DMS53 (cell line): Measurements from ENCODE around the gene TIMM23.
A peak's percentile ranks its signal among the peaks of the same experiment; 100 is the strongest.
"Not testable (repeated sequence)": the region's sequence is repeated elsewhere in the genome, so short reads cannot be mapped to it uniquely, and the experiment has no call there.

Experiments
- DNase-seq: peaks from one replicate; lab custom pipeline; 2025; lab: John Stamatoyannopoulos, UW

TIMM23 gene

DNA sequence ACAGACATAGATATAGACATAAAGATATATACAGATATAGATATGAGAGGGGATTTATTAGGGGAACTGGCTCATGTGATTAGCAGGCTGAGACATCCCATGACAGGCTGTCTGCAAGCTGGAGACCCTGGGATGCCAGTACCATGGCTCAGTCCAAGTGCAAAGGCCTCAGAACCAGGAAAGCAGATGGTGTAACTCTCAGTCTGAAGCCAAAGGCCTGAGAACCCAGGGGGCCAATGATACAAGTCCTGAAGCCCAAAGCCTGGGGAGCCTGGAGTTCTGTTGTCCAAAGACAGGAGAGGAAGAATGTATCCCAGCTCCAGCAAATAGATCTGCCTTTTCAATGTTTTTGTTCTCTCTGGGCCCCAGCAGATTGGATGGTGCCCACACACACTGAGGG lies 52.7 kb downstream of the TIMM23 start:
- DNase-seq, result no peak

DNA sequence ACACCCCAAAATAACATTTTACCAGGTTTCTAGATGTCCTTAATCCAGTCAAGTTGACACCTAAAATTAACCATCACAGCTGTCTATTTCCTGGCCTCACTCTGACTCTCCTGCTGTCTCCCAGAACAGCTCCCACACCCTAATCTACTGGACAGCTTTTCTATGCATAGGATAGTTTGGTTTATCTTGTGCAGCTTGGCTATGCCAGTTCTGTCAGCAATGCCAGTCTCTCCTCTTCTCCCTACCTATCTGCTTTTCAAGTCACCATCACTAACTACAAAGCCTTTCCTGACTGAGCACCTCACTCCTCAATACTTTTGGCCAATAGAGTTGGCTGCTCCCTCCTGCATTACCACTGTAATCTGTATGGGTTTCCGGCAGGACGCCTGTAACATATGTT lies 53.1 kb downstream of the TIMM23 start:
- no peak for DNase-seq

DNA sequence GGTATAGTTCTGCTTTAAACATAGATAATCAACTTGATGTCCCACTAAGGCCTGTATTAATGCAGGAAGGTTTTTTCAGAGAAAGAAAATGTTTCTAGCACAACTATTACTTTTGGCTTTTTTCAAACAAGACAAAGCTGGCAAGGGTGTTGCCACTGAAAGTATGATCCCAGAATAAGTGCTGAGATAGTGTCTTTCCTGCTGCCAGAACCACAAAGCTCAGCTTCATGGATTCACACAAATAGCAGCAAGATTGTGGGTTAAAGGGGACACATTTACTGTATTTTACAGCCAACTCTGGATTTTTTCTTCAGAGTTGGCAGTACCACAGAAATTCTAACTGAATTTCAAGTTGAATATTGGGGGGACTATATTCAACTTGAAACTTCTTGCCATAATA lies 53.8 kb downstream of the TIMM23 start:
- no peak for DNase-seq

DNA sequence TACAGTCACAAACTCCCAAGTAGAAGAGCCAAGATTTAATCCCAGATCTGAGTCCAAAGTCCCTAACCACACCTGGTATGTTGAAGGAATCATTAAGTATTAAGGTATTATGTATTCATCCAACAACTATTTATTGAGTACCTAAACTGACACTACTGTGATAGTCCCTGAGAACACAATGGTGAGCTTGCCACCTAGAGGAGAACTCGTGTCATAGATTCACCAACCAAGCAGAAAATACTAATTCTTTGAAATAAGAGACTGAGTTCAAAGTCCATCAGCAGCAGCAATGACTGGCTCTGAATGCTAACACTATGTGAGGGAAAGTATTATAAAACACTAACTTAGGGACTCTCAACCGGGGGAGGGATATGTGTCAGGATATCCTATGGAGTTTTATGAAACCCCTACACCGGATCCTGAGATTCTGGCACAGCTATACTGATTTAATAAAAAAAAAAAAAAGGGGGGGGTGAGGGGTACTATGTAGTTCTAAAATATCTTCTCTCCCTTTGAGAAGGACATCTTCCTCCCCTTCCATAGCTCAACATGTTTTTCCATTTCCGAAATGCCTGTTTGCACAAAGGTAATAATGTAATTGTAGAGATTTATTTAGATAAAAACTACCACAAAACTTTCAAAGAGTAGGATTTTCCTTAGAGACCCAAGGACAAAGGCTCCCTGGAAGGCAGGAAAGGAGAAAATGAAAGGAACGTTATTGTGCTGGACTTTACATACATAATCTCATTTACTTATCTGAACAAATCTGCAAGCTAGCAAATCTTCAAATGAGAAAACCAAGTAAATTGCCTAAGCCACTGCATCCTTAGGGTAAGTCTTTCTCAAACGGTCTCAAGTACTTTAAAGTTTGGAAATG lies 56.5 kb downstream of the TIMM23 start:
- DNase-seq, result peak; percentile 89

DNA sequence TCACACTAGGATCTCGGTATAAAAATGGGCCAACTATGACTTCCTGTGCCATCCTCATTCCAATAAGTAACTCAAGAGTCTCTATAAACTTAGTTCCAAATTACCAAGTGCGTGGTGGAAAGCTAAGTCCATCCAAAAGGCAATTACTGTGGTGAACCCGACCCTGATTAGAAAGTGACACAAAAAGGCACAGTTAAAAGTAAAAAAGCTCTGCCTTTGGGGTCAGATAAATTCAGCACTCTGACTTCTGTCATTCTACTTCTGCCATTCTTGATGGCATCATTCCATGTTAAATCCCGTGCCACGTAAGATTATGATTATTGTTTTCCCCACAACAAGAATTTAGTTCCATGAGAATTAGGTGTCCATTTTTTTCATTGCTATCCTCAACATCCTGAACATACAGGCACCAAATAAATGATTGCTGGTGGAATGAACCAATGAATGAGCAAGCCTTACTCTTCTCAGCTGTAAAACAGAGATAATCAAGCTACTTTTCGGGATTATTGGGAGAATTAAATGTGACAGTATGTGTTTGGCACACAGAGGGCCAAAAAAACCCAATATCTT lies 57.3 kb downstream of the TIMM23 start:
- DNase-seq, result no peak

DNA sequence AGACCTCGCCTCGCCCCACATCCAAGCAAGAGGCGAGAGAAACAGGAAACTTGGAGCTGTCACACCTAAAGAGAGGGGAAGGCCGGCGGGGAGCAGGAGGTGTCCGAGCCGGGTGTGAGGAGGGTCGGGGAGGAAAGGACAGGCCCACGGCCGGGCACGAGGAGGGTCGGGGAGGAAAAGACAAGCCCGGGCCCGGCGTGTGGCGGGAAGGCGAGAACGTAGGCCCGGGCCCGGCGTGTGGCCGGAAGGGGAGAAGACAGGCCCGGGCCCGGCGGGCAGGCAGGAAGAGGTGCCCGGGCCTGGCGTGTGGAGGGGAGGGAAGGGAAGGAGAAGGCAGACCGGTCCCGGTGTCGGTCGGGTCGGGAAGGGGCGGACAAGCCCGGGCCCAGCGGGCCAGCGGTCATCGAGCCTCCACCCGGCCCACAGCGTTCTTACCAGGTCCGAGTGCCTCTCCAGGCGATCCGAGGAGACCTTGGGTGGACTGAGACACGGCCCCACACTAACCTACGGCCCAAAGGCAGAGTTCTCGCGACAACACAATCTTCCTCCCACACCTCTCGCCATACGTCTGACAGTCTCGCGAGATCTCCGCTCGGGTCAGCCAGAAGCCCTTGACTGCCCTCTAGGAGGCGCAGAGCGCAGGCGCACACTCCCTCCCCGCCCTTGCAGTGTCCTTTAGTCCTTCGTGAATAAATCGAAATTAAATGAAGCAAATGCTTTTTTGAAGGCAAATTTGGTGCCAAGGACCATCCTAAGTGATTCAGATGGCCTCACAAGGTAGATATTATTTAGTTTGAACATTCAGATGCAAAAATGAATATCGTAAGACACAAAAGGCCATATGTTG lies 58.0 kb downstream of the TIMM23 start, which contains the start of gene NCOA4:
TSS of gene NCOA4 (minus strand) at position 533 of the 847 bp plus-strand sequence. CDS start 13,943 bp downstream, outside the sequence.
- peak; percentile 99 for DNase-seq

DNA sequence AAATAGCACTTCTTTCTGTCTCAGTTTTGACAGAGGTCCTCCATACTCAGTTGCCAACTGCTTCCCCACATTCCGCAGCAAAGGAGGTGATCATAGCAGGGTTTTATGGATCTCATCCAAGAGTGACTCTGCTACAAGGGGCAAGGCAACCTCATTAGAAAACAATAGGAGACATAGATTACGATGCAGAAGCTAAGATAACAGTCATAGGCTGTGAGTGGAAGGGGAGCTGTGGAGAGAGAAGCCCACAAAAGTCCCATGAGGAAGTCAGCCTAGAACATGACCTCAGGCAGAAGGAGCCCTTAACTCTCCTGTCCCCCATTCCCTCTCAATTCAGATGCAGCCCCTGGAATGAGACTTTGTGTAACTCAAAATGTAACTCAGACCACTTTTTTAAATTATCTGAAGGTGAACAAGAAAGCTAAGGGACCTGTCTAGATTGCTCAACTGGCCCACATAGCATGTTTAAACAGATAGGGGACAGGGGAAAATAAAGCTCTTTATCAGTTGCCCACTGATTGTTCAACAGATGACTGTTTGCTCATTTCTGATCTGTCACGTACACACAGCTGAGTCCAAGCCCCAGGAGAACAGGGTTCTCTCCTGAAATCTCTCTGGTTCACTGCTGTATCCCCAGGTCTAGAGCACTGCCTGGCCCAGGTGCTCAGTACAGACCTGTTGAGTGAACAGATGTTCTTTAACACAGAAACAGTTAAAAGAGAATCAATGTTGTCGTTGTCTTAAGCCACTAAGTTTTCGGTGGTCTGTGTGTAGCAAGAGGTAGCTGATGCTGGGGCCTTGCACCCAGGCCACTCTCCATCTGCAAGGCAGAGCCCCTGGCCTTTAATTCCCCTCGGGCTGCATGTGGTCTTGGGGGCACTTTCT lies 59.6 kb downstream of the TIMM23 start:
- DNase-seq, result no peak

DNA sequence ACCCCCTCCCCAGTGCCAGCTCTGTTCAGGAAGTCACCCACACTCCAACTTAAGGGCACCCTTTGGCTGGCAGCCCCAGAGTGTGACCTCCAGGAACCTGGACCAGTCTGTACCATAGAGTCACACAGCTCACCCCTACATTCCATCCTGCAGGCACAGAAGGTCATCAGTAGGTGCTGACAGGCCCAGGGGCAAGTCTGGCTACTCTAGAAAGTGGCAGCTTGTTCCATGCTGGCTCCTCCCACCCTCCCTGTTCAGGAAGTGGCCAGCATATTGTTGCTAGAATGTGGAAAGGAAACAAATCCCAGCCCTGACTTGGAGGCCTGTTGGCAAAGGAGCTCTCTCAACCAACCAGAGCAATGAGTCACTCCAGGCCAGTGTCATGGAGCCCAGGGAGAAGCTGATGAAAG lies 61.3 kb downstream of the TIMM23 start:
- DNase-seq, result peak; percentile 83

DNA sequence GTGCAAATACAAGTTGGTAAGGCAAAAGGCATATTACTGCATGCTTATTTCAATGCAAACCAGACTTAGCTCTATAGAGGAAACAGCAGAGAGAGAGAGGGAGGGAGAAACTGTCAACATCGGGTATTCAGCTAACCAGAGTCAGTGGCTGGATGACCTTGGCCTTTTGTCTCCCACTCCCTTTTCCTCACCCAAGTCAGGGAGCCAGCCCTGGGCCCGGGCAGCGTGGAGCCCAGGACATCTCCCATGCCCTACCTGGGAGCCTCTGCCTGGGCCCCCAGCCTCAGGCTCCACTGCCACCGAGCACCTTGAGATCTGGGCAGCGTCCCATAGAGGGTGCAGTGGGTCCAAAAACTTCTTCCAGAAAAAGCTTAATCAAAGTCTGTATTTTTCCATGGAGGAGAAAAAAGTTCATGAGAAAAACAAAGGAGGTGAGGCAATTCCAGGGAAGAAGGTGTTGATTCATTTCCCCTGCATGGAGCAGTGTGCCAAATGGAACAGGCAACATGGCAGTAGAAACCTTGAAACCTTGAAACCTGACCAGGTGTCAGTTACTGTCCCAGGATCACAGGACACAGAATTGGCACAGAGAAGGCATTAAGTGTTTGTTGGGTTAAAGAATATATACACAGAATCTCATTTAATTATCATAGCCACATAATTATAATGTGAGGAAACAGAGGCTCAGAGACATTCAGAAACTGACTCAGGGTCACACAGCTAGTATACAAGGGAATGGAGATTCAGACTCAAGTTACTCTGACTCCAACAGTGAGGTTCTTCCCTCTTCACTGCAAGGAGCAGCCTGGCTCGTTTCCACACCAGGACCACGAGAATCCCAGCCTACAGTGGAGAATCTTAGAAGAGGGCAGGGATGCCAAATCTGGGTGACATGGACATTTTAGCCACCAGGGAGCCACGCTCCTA lies 63.9 kb downstream of the TIMM23 start:
- no peak for DNase-seq

DNA sequence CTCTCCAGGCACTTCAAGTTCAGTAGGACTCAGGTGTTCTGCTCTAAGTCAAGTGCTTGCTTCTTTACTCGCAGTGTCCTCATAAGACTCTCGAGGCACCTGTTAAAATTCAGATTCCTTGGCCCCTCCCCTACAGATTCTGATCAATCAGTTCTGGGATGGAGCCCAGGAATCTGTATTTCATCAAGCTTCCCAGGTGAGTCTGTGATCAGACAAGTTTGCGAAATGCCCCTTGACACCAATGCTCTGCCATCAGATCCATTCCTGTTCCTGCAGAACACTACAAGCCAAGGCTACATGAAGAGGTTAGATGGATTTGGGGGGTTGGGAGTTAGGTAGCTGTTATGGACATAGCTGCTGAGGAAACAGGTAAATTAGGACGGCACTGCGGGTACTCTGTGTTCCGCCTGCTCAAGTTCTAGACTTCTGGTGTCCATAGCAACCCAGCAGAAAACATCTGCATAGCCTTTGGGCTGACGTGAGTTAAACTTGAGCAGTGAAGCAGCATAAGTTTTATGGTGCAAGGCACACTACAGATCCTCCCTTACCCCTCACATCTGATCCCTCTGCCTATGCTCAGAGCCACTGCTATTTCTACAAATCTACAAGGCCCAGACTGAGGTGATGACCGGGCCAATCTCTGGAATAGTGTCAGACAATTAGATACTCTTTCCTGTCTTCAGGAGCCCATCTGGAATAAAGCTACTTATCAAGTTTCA lies 65.0 kb downstream of the TIMM23 start:
- no peak for DNase-seq

DNA sequence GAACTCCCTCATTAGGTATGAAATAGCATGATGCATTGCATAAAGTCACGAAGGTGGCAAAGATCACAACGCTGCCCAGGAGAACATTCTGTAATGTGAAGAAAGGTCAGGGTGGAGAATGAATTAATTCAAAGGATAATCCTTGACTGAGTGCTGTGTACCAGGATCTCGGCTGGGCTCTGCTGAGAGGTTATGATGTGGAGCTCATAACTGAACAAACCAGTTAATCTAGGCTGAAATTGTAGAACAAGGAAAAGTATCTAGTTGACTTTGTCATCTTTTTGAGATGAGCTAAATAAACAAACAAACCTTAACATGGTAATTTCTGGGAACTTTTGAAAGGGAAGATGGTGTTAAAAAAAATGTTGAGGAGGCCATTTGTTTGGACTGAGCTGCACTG lies 67.7 kb downstream of the TIMM23 start:
- peak; percentile 84 for DNase-seq

DNA sequence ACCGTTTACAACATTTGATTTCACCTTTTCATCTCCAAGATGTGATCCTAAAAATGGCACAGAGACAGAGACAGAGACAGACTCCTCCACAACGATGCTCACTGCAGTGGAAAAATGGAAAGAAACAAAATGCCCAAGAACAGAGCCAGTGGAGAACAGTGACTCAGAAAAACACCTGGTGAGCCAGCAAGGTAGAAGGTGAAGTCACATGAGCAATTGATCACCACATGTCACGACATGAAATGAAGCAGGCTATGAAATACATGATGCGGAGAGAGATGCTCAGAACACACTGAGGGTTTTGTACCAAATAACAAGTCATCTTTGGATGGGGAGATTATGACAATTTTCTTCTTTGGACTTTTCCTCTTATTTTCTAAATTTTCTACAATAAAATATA lies 70.2 kb downstream of the TIMM23 start:
- DNase-seq, result peak; percentile 13

DNA sequence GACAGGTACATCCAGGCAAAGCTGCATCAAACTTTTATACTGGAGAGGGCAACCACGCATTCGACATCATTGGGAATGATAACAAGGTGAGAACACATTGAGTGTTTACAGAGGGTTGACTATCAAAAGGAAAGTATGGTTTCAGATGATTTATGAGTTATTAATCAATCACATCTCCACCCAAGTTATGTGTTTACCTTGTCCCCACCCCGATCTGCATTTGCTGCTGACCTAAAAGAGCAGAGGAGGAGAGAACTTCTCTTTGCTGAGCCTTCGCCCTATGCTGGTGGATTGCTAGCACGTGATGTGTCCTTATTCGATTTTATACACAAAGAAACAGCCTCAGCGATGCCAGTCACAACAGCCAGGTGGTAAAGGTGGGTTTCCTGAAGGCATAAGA lies 74.0 kb downstream of the TIMM23 start, which contains the start of gene MSMB:
TSS of gene MSMB (minus strand) at position 9 of the 400 bp plus-strand sequence. CDS start 32 bp downstream, outside the sequence.
- DNase-seq, result peak; percentile 63

DNA sequence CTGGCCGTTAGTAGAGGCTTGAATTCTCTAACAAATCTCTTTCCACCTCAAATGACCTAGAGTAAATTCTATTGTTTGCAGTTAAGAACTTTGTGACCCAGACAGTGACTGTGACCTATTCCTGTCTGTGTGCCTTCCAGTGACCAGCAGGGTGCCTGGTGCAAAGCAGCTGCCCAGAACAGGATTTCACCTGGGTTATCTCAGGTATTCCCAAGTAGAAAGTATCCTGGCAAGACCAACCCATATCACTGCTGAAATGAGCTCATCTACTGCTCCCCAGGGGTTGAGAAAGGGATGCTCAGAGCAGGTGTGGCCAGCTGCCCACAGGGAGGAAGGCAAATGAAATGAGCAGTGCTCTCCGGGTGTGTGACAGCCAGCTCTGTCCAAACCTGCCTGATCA lies 75.9 kb downstream of the TIMM23 start:
- peak; percentile 79 for DNase-seq

DNA sequence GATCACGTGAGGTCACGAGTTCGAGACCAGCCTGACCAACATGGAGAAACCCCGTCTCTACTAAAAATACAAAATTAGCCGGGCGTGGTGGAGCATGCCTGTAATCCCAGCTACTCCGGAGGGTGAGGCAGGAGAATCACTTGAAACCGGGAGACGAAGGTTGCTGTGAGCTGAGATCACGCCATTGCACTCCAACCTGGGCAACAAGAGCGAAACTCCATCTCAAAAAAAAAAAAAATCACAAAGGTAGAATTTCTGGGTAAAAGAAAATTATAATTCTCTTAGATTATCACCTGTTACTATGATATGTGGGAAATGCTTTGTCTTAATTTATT lies 77.2 kb downstream of the TIMM23 start:
- DNase-seq, result not testable (repeated sequence)

DNA sequence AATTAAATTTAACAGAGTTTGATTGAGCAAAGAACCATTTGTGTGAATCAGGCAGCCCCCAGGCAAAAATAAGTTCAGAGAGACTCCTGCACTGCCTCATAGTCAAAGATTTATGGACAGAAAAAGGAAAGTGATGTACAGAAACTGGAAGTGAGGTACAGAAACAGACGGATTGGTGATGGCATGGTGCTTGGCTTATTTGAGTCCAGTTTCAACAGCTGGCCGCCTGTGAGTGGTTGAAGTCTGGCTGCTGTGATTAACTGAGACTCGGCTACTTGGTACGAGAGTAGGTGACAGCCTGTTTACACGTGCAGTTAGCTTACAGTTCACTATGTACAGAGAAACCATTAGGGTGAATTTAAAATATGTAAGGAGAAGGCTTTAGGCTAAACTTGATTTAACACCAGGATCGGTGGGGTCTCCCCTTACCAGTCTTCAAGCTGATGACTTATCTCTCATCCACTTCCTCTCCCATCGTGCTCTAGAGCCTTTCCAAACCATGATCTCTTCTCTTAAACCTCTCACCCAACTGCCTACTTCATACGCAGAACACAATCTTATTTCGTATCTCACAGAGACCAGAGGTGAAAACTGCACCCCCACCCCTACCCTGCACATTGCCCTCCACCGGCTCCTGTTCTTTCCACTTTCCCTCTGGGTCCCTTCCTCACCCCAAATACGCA lies 78.8 kb downstream of the TIMM23 start:
- peak; percentile 80 for DNase-seq

DNA sequence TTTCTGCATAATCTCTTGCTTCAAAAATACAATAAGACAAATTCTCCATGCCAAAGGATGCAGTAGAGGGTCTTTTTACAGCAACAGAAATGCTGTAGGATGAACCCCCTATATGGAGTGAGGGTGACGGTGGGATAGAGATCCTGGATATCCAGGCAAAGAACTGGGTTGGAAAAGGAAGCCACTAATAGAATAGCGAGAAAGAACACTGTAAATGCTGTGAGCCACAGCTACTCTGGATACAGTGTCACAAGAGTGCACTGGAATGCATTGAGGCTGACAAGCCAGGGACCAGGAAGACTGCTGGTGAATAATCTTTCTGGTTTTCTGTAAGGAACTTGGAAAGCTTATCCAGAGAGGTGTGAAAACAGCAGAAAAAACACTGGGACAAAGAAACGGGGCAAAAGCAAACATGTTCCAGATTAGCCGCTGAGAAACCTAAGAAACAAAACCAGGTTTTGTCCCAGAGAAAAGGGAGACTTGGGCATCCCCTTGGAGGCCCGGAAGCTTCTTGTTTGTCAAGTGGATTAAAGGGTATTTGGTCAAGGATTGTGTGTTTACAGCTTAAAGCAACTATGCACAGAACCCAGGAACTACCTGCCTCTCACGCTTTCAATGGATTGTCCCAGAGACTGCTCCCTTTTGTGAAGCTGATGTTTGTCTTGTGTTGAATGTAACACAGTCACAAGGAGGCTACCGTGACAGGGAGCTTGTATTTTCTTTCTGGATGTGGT lies 79.9 kb downstream of the TIMM23 start:
- DNase-seq, result peak; percentile 93

DNA sequence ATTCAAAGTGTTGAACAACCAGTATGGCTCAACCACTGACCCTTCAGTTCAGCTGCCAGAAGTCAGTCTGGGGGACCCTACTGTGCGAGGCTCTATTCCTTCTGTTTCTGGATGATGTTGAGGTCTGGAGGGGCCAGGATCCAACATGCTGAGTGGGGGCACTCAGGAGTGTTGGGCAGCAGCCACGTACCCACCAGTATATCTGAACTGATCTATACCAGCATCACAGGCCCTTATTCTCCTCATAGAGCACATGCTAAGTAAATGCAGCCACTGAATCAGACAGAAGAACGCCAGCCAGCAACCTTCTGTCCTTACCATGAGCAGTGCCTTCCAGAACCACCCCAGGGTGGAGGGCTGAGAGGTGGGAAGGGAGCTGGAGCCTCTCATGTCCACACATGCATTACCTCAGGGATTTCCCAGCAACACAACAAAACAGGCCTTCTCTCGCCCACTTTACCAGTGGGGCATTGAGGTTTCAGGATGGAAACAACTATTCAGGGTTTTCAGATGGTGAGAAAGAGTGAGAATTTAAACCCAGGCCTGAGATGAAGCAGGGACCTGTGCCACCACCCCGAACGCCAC lies 80.6 kb downstream of the TIMM23 start:
- DNase-seq, result peak; percentile 48
